GM12892 (cell line): Measurements from ENCODE around the gene CHST11.

Source experiments
- POLR2A ChIP-seq: IDR thresholded peaks from 2 replicates; pipeline ENCODE4 v1.6.1; 2011; ENCODE audit warnings: low read depth, low read length, control low read depth
- POLR2AphosphoS5 ChIP-seq: IDR thresholded peaks from 2 replicates; pipeline ENCODE4 v1.6.1; 2011; ENCODE audit warnings: low read depth, low read length, control low read depth
- TAF1 ChIP-seq: IDR thresholded peaks from 2 replicates; pipeline ENCODE4 v1.6.1; 2011; ENCODE audit warnings: low read depth, mild to moderate bottlenecking, control low read depth, low read length, borderline replicate concordance

DNA sequence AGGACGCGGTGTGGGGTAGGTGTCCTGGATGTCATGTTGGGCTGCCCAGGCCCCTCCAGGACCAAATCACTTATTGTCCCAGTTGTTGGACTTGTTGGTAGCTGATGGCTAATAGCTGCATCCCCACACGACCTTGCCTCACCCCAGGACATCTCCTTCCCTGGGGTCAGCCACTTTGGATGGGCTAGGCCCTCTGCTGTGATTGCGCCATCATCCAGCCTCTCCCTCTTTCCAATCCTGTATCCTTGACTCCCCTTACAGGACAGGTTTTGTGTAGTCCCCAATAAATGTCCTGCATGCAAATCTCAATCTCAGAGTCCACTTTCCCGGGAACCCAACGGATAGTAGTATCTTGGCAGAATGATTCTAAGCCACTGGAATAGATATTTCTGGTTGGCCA, 43.4 kb upstream of the CHST11 start:
- no peak for TF ChIP-seq POLR2A
- no peak for TF ChIP-seq TAF1
- TF ChIP-seq POLR2AphosphoS5: no peak
